Measurements from ENCODE around the gene TCF23. TPM values are rescaled to one million over a fixed set of nuclear protein-coding genes. Genes with fewer than 3 reads are reported as not detected.

The TCF23 gene
- total RNA-seq, 1 donor from 2014 or later: 0.52 TPM

DNA sequence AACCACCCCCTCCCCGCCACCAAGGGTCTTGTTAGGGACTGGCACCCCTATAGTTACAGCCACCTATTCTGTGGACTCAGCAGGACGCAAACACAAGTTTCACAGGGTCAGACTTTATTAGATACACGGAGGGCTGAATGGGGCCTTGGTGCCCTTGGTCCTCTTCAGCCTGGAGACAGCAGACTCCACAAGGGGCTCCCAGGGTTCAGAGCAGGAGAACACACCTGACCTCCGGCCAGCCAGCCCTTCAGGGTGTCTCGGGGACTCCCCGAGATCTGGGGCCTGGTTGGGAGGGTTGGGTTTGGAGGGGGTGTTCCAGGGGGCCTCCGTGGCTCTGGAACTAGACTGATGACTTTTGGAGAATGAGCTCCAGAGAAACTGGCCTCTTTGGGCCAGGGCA lies 12.1 kb upstream of the TCF23 start:
- Histone ChIP-seq H3K9me3 (ENCODE audit: control insufficient read depth in 3 of 3, low read length in 3 of 3) (no peaks in the 10 kb centered on the region), H3K27ac (ENCODE audit: low read depth, low read length) (no peak overlapping the region), H3K27me3 (ENCODE audit: control insufficient read depth in 3 of 3, insufficient read depth in 3 of 3, low read length in 3 of 3) (no peaks in the 10 kb centered on the region), H3K4me1 (ENCODE audit: control insufficient read depth in 3 of 3, insufficient read depth in 3 of 3, low read length in 3 of 3) (peaks cover 14 to 20% (median 16%) of the 10 kb centered on the region in 3 donors), H3K9ac (ENCODE audit: low read depth in 1 of 3, low read length in 3 of 3) (no peak overlapping the region), H3K36me3 (ENCODE audit: control insufficient read depth in 3 of 3, insufficient read depth in 3 of 3, low read length in 3 of 3) (peaks cover 12 to 14% (median 13%) of the 10 kb centered on the region in 3 donors), H3K4me3 (ENCODE audit: low read length in 3 of 3) (no peak overlapping the region)

DNA sequence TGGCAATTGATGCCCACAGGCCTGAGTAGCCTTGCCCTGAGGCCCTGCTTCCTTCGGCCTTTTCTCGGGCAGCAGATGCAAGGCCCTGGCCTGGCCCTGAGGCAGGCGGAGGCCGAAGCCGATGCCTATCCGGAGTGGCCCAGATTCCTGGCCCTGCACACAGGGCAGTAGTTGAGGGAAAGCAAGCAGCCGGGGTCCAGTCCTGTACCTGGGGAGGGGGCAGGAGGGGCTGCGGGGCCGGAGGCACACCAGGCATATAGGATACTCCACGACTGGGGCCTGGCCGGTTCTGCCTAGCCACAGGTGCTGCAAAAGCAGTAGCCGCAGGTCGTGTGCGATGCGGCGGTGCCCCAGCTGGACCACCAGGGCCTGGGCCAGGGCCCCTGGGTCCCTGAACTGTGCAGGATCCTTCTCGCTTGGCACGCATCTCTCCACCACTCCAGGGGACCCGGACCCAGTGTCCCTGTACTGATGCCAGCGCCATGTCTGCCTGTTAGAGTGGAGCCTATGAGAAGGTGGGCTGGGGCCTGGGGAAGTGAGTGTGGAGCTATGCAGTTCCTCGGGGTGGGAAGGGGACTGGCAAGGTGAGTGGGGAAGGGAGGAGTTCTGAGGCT lies 11.4 kb upstream of the TCF23 start:
- Histone ChIP-seq H3K9me3 (ENCODE audit: control insufficient read depth in 3 of 3, low read length in 3 of 3) (no peaks in the 10 kb centered on the region), H3K36me3 (ENCODE audit: control insufficient read depth in 3 of 3, insufficient read depth in 3 of 3, low read length in 3 of 3) (peaks cover 5 to 7% (median 7%) of the 10 kb centered on the region in 3 donors), H3K4me3 (ENCODE audit: low read length in 3 of 3) (no peak overlapping the region), H3K27ac (ENCODE audit: low read depth, low read length) (no peak overlapping the region), H3K4me1 (ENCODE audit: control insufficient read depth in 3 of 3, insufficient read depth in 3 of 3, low read length in 3 of 3) (peaks cover 12 to 17% (median 14%) of the 10 kb centered on the region in 3 donors), H3K9ac (ENCODE audit: low read depth in 1 of 3, low read length in 3 of 3) (no peak overlapping the region), H3K27me3 (ENCODE audit: control insufficient read depth in 3 of 3, insufficient read depth in 3 of 3, low read length in 3 of 3) (no peaks in the 10 kb centered on the region)

DNA sequence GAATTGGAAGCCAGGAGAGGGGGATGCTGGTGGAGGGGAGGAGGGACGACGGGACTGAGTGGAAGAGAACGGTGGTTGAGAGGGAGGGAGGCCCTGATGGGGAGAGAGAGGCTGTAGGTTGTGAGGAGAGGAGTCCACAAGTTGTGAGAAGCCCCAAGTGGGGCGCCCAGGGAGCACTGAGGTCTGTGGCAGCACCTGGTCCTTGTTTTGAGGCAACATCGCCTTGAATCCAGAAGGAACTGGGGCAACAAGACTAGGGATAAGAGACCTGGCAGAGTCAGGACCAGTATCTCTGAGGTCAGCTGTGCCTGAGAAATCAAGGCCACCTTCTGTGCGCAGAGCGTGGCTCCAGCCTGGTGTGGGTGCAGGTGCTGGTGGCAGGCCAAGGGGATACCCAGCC lies 10.7 kb upstream of the TCF23 start:
- Histone ChIP-seq H3K27me3 (ENCODE audit: control insufficient read depth in 3 of 3, insufficient read depth in 3 of 3, low read length in 3 of 3) (no peaks in the 10 kb centered on the region), H3K27ac (ENCODE audit: low read depth, low read length) (no peak overlapping the region), H3K9me3 (ENCODE audit: control insufficient read depth in 3 of 3, low read length in 3 of 3) (no peaks in the 10 kb centered on the region), H3K4me1 (ENCODE audit: control insufficient read depth in 3 of 3, insufficient read depth in 3 of 3, low read length in 3 of 3) (peaks cover 6 to 11% (median 7%) of the 10 kb centered on the region in 3 donors), H3K36me3 (ENCODE audit: control insufficient read depth in 3 of 3, insufficient read depth in 3 of 3, low read length in 3 of 3) (peaks cover 0 to under 1% (median 0%) of the 10 kb centered on the region in 3 donors), H3K4me3 (ENCODE audit: low read length in 3 of 3) (no peak overlapping the region), H3K9ac (ENCODE audit: low read depth in 1 of 3, low read length in 3 of 3) (no peak overlapping the region)

DNA sequence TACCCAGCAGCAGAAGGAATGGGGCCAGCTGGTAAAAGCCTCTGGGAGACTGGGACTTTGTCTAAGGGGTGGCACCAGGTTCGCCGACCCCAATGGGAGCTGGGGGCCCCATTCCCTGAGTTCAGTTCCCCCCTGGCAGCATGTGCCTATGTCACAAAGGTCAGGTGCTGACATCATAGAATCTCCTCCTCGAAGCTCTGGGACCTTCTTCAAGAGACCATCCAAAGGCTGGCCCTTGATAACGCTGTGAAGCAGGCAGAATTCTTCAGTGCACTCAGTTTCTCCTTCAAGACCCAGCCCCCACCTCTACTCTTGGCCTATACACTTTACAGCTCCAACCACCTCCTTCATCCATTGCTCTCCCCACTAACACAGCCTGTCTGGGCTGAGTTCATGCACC lies 9.5 kb upstream of the TCF23 start, which contains the start of gene PRR30:
Gene PRR30, minus strand, starts transcription at position 101 of the 400 bp plus-strand sequence. CDS start 1,081 bp downstream, outside the sequence.
- Histone ChIP-seq H3K9ac (ENCODE audit: low read depth in 1 of 3, low read length in 3 of 3) (no peak within 1 kb of the TSS), H3K9me3 (ENCODE audit: control insufficient read depth in 3 of 3, low read length in 3 of 3) (no peaks in the 10 kb centered on the region), H3K4me3 (ENCODE audit: low read length in 3 of 3) (no peak within 1 kb of the TSS), H3K36me3 (ENCODE audit: control insufficient read depth in 3 of 3, insufficient read depth in 3 of 3, low read length in 3 of 3) (no peaks in the 10 kb centered on the region), H3K27me3 (ENCODE audit: control insufficient read depth in 3 of 3, insufficient read depth in 3 of 3, low read length in 3 of 3) (no peaks in the 10 kb centered on the region), H3K4me1 (ENCODE audit: control insufficient read depth in 3 of 3, insufficient read depth in 3 of 3, low read length in 3 of 3) (peaks cover 0 to 3% (median 0%) of the 10 kb centered on the region in 3 donors), H3K27ac (ENCODE audit: low read depth, low read length) (no peak within 1 kb of the TSS)

DNA sequence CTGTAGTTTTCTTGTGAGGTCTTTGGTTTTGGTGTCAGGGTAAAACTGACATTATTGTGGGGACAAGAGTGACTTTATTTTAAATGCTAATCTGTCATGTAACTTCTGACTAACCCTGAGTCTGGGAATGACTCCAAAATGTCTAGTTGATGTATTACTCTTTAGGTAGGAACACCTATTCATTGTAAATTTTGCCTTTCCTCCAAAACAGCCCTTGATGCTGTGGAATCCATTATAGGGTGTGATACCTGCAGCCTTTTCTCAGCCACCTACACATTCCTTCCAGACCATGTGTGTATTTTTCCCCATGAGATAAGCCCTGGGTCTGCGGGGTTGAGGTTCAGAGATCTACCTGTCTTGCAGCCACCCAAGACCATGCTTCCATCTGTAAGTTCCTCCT lies 5.5 kb upstream of the TCF23 start:
- Histone ChIP-seq H3K36me3 (ENCODE audit: control insufficient read depth in 3 of 3, insufficient read depth in 3 of 3, low read length in 3 of 3) (no peaks in the 10 kb centered on the region), H3K27ac (ENCODE audit: low read depth, low read length) (no peak overlapping the region), H3K4me1 (ENCODE audit: control insufficient read depth in 3 of 3, insufficient read depth in 3 of 3, low read length in 3 of 3) (no peaks in the 10 kb centered on the region), H3K27me3 (ENCODE audit: control insufficient read depth in 3 of 3, insufficient read depth in 3 of 3, low read length in 3 of 3) (no peaks in the 10 kb centered on the region), H3K9ac (ENCODE audit: low read depth in 1 of 3, low read length in 3 of 3) (no peak overlapping the region), H3K9me3 (ENCODE audit: control insufficient read depth in 3 of 3, low read length in 3 of 3) (no peaks in the 10 kb centered on the region), H3K4me3 (ENCODE audit: low read length in 3 of 3) (no peak overlapping the region)

DNA sequence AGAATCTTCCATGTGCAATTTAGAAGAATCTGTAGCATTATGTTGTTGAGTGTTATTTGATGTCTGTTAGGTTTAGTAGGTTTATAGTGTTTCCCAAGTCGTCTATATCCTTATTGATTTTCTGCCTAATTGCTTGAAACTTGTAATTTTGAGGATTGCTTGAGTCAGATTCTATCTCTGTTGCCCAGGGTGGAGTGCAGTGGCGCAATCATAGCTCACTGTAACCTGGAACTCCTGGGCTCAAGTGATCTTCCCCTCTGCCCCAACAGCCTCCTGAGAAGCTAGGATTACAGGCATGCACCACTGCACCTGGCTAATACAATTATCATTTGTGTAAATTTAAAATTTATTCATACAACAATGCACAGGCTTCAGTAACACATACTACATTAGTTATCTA lies 3.1 kb upstream of the TCF23 start:
- Histone ChIP-seq H3K4me1 (ENCODE audit: control insufficient read depth in 3 of 3, insufficient read depth in 3 of 3, low read length in 3 of 3) (peaks cover 0 to 19% (median 3%) of the 10 kb centered on the region in 3 donors), H3K4me3 (ENCODE audit: low read length in 3 of 3) (no peak overlapping the region), H3K27me3 (ENCODE audit: control insufficient read depth in 3 of 3, insufficient read depth in 3 of 3, low read length in 3 of 3) (no peaks in the 10 kb centered on the region), H3K36me3 (ENCODE audit: control insufficient read depth in 3 of 3, insufficient read depth in 3 of 3, low read length in 3 of 3) (no peaks in the 10 kb centered on the region), H3K9me3 (ENCODE audit: control insufficient read depth in 3 of 3, low read length in 3 of 3) (no peaks in the 10 kb centered on the region), H3K27ac (ENCODE audit: low read depth, low read length) (no peak overlapping the region), H3K9ac (ENCODE audit: low read depth in 1 of 3, low read length in 3 of 3) (no peak overlapping the region)

DNA sequence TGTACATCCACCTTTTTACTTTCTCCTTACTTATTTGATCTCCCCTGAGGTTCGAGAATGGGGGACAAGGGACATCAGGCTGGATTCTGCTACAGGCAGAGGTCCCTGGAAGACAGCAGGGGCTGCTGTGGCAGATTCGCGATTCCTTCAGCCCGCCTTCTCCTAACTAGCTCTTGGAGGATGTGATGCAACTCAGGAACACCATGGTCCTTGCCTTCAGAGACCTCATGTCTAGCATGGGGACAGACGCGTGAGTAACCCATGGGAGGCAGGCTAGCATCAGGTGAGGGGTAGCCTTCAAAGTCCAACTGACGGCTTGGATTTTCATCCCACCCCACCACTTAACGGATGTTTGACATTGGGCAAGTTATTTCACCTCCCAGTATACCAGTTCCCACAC lies 869 bp upstream of the TCF23 start:
- Histone ChIP-seq H3K9ac (ENCODE audit: low read depth in 1 of 3, low read length in 3 of 3) (no peak overlapping the region), H3K36me3 (ENCODE audit: control insufficient read depth in 3 of 3, insufficient read depth in 3 of 3, low read length in 3 of 3) (no peaks in the 10 kb centered on the region), H3K4me3 (ENCODE audit: low read length in 3 of 3) (no peak overlapping the region), H3K4me1 (ENCODE audit: control insufficient read depth in 3 of 3, insufficient read depth in 3 of 3, low read length in 3 of 3) (peaks cover 0 to 19% (median 3%) of the 10 kb centered on the region in 3 donors), H3K27ac (ENCODE audit: low read depth, low read length) (no peak overlapping the region), H3K27me3 (ENCODE audit: control insufficient read depth in 3 of 3, insufficient read depth in 3 of 3, low read length in 3 of 3) (peaks cover 0 to 4% (median 0%) of the 10 kb centered on the region in 3 donors), H3K9me3 (ENCODE audit: control insufficient read depth in 3 of 3, low read length in 3 of 3) (no peaks in the 10 kb centered on the region)

DNA sequence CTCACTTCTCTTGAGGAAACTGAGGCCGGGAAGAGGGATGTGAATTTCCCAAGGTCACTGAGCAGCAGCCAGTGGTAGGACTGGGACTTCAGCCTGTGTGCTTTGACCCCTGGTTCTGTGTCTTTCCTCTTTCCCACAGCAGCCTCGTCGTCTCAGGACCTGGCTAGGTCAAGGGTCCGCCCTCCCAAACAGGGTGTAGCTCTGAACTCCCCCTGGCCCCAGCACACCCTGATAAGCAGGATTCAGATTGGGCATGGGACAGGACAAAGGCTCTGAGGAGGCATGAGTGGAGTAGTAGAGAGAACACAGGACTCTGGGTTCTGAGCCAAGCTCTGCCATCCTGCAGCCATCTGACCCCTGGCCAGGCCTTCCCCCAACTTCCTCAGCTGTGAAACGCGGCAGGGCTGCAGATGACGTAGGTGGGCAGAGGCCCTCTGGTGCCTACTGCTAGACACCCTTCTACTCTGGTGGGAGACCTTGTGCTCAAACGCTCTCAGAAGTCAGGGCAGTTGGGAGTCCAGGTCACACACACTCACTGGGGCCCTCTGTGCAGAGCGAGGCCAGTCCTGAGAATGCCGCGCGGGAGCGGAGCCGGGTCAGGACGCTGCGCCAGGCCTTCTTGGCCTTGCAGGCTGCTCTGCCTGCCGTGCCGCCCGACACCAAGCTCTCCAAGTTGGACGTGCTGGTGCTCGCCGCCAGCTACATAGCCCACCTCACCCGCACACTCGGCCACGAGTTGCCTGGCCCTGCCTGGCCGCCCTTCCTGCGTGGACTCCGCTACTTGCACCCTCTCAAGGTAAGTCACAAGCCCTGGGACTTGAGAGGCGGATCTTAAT lies 984 bp downstream of the TCF23 start:
- Histone ChIP-seq H3K9me3 (ENCODE audit: control insufficient read depth in 3 of 3, low read length in 3 of 3) (no peaks in the 10 kb centered on the region), H3K4me1 (ENCODE audit: control insufficient read depth in 3 of 3, insufficient read depth in 3 of 3, low read length in 3 of 3) (peaks cover 0 to 19% (median 3%) of the 10 kb centered on the region in 3 donors), H3K9ac (ENCODE audit: low read depth in 1 of 3, low read length in 3 of 3) (no peak overlapping the region), H3K27me3 (ENCODE audit: control insufficient read depth in 3 of 3, insufficient read depth in 3 of 3, low read length in 3 of 3) (peaks cover 0 to 4% (median 0%) of the 10 kb centered on the region in 3 donors), H3K4me3 (ENCODE audit: low read length in 3 of 3) (no peak overlapping the region), H3K27ac (ENCODE audit: low read depth, low read length) (no peak overlapping the region), H3K36me3 (ENCODE audit: control insufficient read depth in 3 of 3, insufficient read depth in 3 of 3, low read length in 3 of 3) (no peaks in the 10 kb centered on the region)

DNA sequence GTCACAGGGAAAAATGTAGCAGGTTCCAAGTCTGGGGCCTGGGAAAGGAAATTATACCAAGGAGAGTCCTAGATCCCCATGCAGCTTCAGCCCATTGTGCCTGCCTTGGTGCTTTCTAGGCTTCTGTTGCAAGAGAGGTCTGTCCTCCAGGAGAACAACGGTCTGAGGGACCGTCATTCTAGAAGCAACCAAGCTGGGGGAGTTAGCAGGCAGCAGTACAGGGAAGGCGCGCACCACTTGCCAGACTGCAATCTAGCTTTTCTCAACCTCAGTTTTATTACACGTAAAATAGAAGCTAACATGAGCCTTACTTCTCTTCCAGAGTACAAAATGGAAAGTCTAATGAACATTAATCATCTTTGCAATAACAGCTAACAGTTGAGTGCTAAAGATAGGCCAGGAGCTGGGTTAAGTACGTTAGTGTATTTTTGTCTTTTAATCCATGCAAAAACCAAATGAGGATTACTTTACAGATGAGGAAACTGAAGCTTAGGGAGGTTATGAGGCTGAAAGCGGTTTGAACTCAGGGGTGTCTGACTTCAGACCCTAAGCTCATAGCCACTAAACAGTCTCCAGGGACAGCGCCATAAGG lies 1.9 kb downstream of the TCF23 start:
- Histone ChIP-seq H3K27me3 (ENCODE audit: control insufficient read depth in 3 of 3, insufficient read depth in 3 of 3, low read length in 3 of 3) (peaks cover 0 to 4% (median 0%) of the 10 kb centered on the region in 3 donors), H3K9me3 (ENCODE audit: control insufficient read depth in 3 of 3, low read length in 3 of 3) (no peaks in the 10 kb centered on the region), H3K4me3 (ENCODE audit: low read length in 3 of 3) (no peak overlapping the region), H3K36me3 (ENCODE audit: control insufficient read depth in 3 of 3, insufficient read depth in 3 of 3, low read length in 3 of 3) (no peaks in the 10 kb centered on the region), H3K27ac (ENCODE audit: low read depth, low read length) (no peak overlapping the region), H3K4me1 (ENCODE audit: control insufficient read depth in 3 of 3, insufficient read depth in 3 of 3, low read length in 3 of 3) (peaks cover 0 to 19% (median 3%) of the 10 kb centered on the region in 3 donors), H3K9ac (ENCODE audit: low read depth in 1 of 3, low read length in 3 of 3) (no peak overlapping the region)

Data from skeletal muscle tissue (tissue), 4 donors.